ENCODE results near the gene PLAGL1. TPM values are rescaled to one million over a fixed set of nuclear protein-coding genes. Genes with fewer than 3 reads are reported as not detected.
A peak's percentile ranks its signal among the peaks of the same experiment; 100 is the strongest.

The PLAGL1 gene
- polyA plus RNA-seq, 6 donors from 2014 or later, result 8.5 to 12.5 (median 10.1) TPM

- no peak for DNase-seq
- no peaks in the 10 kb centered on the region for H3K4me1 Mint-ChIP-seq
- peaks cover 9 to 17% of the 10 kb centered on the region in 2 donors for H3K36me3 Mint-ChIP-seq
- no peak overlapping the region for H3K4me3 Mint-ChIP-seq
- H3K27me3 Mint-ChIP-seq, result no peaks in the 10 kb centered on the region
- H3K27ac Mint-ChIP-seq, result peak overlapping the region in 1 of 6 donors; percentile 18
- no peak for ATAC-seq (ENCODE audit: low read depth in 2 of 2)
- H3K9me3 Mint-ChIP-seq, result peaks cover 2 to 21% (median 4%) of the 10 kb centered on the region in 7 donors
These were observed 9.4 kb downstream of the PLAGL1 start for GRCh38 chr6:143998686-143999085.

- no peaks in the 10 kb centered on the region for H3K4me1 Mint-ChIP-seq
- peaks cover 0 to 9% (median 2%) of the 10 kb centered on the region in 7 donors for H3K9me3 Mint-ChIP-seq
- ATAC-seq (ENCODE audit: low read depth in 2 of 2), result no peak
- peak overlapping the region in 1 of 6 donors; percentile 40 for H3K27ac Mint-ChIP-seq
- no peaks in the 10 kb centered on the region for H3K27me3 Mint-ChIP-seq
- H3K4me3 Mint-ChIP-seq, result no peak overlapping the region
- no peak for DNase-seq
- H3K36me3 Mint-ChIP-seq, result peaks cover 0 to 8% of the 10 kb centered on the region in 2 donors
These were observed 14.0 kb downstream of the PLAGL1 start for GRCh38 chr6:143993965-143994646.

- no peaks in the 10 kb centered on the region for H3K4me1 Mint-ChIP-seq
These were observed 15.8 kb downstream of the PLAGL1 start for GRCh38 chr6:143992285-143992684.

GRCh38 chr6:143986463-143987065, 21.5 kb downstream of the PLAGL1 start:
- H3K36me3 Mint-ChIP-seq, result peaks cover 0 to 14% of the 10 kb centered on the region in 2 donors
- DNase-seq (no peak), ATAC-seq (ENCODE audit: low read depth in 2 of 2) (no peak)
- H3K27me3 Mint-ChIP-seq, result no peaks in the 10 kb centered on the region
- H3K9me3 Mint-ChIP-seq, result peaks cover 0 to 9% (median 0%) of the 10 kb centered on the region in 7 donors
- H3K4me1 Mint-ChIP-seq, result no peaks in the 10 kb centered on the region
- H3K4me3 Mint-ChIP-seq, result no peak overlapping the region
- H3K27ac Mint-ChIP-seq, result no peak overlapping the region

More at GRCh38 chr6:143992285-143992684, 15.8 kb downstream of the PLAGL1 start:
- Mint-ChIP-seq H3K36me3 (peaks cover 0 to 14% of the 10 kb centered on the region in 2 donors), H3K27ac (no peak overlapping the region), H3K9me3 (peaks cover 0 to 9% (median 2%) of the 10 kb centered on the region in 7 donors), H3K4me3 (no peak overlapping the region), H3K27me3 (no peaks in the 10 kb centered on the region)
- no peak for ATAC-seq (ENCODE audit: low read depth in 2 of 2)
- DNase-seq, result no peak

DNA sequence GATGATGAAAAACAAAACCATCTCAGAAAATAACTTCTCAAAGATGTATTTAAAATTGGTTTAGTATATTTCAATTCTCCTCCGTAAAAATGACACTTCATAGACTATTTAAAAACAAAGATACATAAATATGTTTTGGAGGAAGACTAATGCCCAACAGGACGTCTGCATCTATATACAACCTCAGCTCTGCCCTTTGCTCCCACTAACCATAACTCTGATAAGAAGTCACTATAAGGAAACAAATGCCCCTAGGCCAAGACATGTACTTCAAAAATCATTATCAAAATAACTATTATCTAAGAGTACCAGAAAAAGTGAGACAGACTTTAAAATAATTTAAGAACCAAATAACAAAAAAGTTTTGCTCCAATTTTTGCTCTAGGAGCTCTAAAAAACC, 23.4 kb downstream of the PLAGL1 start:
- Mint-ChIP-seq H3K27me3 (no peaks in the 10 kb centered on the region), H3K9me3 (peaks cover 0 to 6% (median 2%) of the 10 kb centered on the region in 7 donors), H3K4me3 (no peak overlapping the region), H3K36me3 (peaks cover 0 to 11% of the 10 kb centered on the region in 2 donors), H3K4me1 (no peaks in the 10 kb centered on the region), H3K27ac (no peak overlapping the region)
- ATAC-seq (ENCODE audit: low read depth in 2 of 2), result no peak
- DNase-seq, result no peak

GRCh38 chr6:143982968-143983367, 25.1 kb downstream of the PLAGL1 start:
- H3K4me1 Mint-ChIP-seq, result no peaks in the 10 kb centered on the region
- no peaks in the 10 kb centered on the region for H3K27me3 Mint-ChIP-seq
- no peak overlapping the region for H3K27ac Mint-ChIP-seq
- peaks cover 0 to 6% (median 0%) of the 10 kb centered on the region in 7 donors for H3K9me3 Mint-ChIP-seq
- no peak overlapping the region for H3K4me3 Mint-ChIP-seq
- DNase-seq (no peak), ATAC-seq (ENCODE audit: low read depth in 2 of 2) (no peak)
- H3K36me3 Mint-ChIP-seq, result no peaks in the 10 kb centered on the region

- Mint-ChIP-seq H3K27ac (no peak overlapping the region), H3K27me3 (no peaks in the 10 kb centered on the region), H3K36me3 (no peaks in the 10 kb centered on the region), H3K4me1 (peaks cover 0 to 10% (median 6%) of the 10 kb centered on the region in 3 donors), H3K4me3 (no peak overlapping the region), H3K9me3 (peaks cover 0 to 6% (median 0%) of the 10 kb centered on the region in 7 donors)
- DNase-seq (no peak), ATAC-seq (ENCODE audit: low read depth in 2 of 2) (no peak)
These were observed 27.1 kb downstream of the PLAGL1 start for GRCh38 chr6:143980921-143981320.

DNA sequence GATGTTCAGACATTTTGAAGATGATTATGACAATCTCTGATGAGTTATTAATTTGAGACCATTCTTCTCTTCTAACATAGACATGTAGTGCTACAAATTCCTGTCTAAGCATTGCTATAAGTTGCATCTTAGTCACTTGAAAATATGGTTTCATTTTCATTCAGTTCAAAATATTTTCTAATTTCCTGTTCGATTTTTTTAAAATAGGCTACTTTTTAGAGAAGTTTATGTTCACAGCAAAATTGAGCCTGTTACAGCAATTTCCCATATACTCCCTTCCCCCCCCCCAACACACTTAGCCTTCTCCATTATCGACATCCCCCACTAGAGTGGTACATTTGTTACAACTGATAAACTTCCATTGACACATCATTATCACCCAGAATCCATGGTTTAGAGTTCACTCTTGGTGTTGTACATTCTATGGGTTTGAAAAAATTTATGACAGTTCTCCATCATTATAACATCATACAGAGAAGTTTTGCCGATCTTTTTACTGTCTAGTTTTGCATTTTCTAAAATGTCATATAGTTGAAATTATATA, 31.2 kb downstream of the PLAGL1 start:
- DNase-seq, result no peak
- no peaks in the 10 kb centered on the region for H3K36me3 Mint-ChIP-seq
- ATAC-seq (ENCODE audit: low read depth in 2 of 2), result no peak
- H3K4me1 Mint-ChIP-seq, result peaks cover 0 to 10% (median 6%) of the 10 kb centered on the region in 3 donors
- H3K9me3 Mint-ChIP-seq, result peaks cover 0 to 6% (median 0%) of the 10 kb centered on the region in 7 donors
- no peaks in the 10 kb centered on the region for H3K27me3 Mint-ChIP-seq
- peak overlapping the region in 3 of 6 donors; percentile 43 to 74 (median 57) for H3K27ac Mint-ChIP-seq
- H3K4me3 Mint-ChIP-seq, result no peak overlapping the region

DNA sequence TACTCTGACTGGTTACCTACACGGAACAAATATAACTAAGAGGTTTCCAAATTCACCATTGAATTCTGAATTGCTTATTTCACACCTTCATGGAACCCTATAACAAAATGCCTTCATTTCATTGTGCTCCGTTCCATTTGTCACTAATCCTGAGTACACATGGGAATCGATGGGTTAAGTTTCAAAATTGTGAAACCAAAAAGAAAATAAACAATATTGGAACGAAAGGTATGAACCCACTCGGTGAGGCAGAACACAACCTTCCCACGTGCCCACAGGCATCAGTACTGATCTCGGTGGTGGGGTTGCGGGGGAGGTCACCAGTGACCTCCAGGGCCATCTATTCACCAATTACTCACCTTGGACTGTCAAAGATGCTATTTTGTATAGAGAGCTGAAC, 34.0 kb downstream of the PLAGL1 start:
- no peaks in the 10 kb centered on the region for H3K27me3 Mint-ChIP-seq
- H3K36me3 Mint-ChIP-seq, result no peaks in the 10 kb centered on the region
- peaks cover 0 to 10% (median 6%) of the 10 kb centered on the region in 3 donors for H3K4me1 Mint-ChIP-seq
- ATAC-seq (ENCODE audit: low read depth in 2 of 2) (no peak), DNase-seq (no peak)
- no peak overlapping the region for H3K4me3 Mint-ChIP-seq
- no peak overlapping the region for H3K27ac Mint-ChIP-seq
- H3K9me3 Mint-ChIP-seq, result no peaks in the 10 kb centered on the region

DNA sequence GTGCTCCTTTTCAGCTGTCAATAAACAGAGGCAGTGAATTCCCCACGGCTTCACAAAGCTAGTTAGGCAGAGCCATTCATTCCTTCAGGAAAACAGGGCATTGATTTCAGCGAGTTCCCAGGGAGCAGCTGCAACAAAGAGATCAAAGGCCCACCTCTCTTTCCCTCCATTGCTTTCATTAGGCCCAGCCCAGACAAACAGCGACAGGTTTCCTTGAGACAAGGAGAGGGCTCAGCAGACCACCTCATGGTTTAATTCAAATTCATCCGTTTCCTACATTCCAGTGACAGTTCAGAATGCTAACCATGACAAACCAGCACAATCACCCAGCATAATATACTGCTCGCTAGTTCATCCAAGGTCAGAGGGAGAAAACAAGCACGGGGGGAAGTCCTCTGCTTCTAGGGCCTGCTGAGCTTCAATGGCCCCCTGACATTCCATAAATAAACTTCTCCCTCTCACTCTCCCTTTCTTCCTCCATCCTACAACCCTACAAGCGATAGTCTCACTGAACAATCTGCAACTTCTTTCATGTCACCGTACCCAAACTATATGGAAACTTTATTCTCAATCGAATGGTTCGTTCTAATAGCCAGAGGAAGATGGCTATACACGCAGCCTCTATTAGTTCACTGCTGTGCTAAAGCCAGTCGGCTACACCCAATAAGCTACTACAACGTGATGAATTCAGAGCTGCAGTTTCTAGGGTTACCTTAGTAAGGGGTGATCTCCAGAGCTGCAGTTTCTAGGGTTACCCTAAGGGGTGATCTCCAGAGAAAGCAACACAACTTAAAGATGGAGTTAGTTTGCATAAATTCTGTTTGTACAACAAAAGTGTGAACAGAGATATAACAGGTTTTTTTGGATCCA, 34.7 kb downstream of the PLAGL1 start:
- H3K4me1 Mint-ChIP-seq, result peaks cover 0 to 10% (median 6%) of the 10 kb centered on the region in 3 donors
- H3K4me3 Mint-ChIP-seq, result peak overlapping the region in 1 of 8 donors; percentile 30
- H3K9me3 Mint-ChIP-seq, result no peaks in the 10 kb centered on the region

DNA sequence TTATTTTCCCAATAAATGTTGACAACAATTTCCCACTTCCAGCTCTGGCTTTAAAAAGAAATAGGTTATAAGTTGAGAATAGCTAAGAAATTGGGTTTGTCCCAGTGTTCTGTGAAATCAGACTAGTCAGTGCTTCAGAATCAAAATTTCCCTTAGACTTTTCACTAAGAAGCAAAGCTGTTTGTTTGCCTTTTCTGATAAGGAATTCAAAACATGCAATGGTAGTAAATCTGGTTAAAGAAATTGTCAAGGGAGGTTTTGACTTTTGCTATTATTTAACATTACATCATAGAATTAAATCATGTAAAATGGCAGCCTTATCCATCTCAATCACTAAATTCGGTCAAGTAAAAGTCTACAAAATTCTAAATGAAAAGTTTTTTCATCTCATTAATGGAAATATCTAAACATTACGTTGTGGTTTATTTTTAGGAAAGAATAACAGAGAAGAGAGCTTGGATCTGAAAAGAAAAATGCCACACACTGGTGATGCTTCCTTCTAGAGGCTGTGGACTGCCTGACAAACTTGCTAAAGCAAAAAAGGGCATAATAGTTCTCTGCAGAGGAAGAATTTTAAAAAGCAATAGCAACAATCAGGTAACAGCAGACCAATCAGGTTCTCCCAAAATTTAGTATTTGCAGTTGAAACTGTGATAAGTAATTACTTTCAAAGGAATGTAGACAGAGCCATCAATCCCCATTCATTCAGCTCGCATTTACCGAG, 36.4 kb downstream of the PLAGL1 start:
- no peak overlapping the region for H3K27ac Mint-ChIP-seq
- H3K27me3 Mint-ChIP-seq, result no peaks in the 10 kb centered on the region
- H3K4me1 Mint-ChIP-seq, result peaks cover 0 to 1% (median under 1%) of the 10 kb centered on the region in 3 donors
- ATAC-seq (ENCODE audit: low read depth in 2 of 2) (no peak), DNase-seq (no peak)
- no peaks in the 10 kb centered on the region for H3K9me3 Mint-ChIP-seq
- no peak overlapping the region for H3K4me3 Mint-ChIP-seq
- peaks cover 0 to 12% of the 10 kb centered on the region in 2 donors for H3K36me3 Mint-ChIP-seq

More for the DNA sequence above, 34.7 kb downstream of the PLAGL1 start:
- no peaks in the 10 kb centered on the region for H3K27me3 Mint-ChIP-seq
- ATAC-seq (ENCODE audit: low read depth in 2 of 2), result no peak
- no peaks in the 10 kb centered on the region for H3K36me3 Mint-ChIP-seq
- DNase-seq, result no peak
- no peak overlapping the region for H3K27ac Mint-ChIP-seq

- no peak overlapping the region for H3K27ac Mint-ChIP-seq
- ATAC-seq (ENCODE audit: low read depth in 2 of 2), result no peak
- no peaks in the 10 kb centered on the region for H3K9me3 Mint-ChIP-seq
- no peaks in the 10 kb centered on the region for H3K27me3 Mint-ChIP-seq
- no peaks in the 10 kb centered on the region for H3K4me1 Mint-ChIP-seq
- no peak for DNase-seq
- H3K4me3 Mint-ChIP-seq, result no peak overlapping the region
- H3K36me3 Mint-ChIP-seq, result peaks cover 0 to 21% of the 10 kb centered on the region in 2 donors
These were observed 37.4 kb downstream of the PLAGL1 start for GRCh38 chr6:143970456-143971218.
